Smooth muscle cell (in vitro differentiated cells): Measurements from ENCODE around the gene ELAC2. TPM values are rescaled to one million over a fixed set of nuclear protein-coding genes. Genes with fewer than 3 reads are reported as not detected.

Experiments used
- DNase-seq: peaks from one replicate; lab custom pipeline; 2025; ENCODE audit not compliant: unreplicated experiment; lab: John Stamatoyannopoulos, UW
- H2AFZ ChIP-seq: fragments of 200-600 bp; sonication (generic); 2 replicates; pipeline ENCODE4 v1.6.0; 2016; ENCODE audit warnings: antibody characterized with exemption, low read depth, mild to moderate bottlenecking
- H3F3A ChIP-seq: fragments of 200-600 bp; sonication (generic); 2 replicates; pipeline ENCODE4 v1.6.0; 2017; ENCODE audit warnings: antibody characterized with exemption, low read depth
- H3K27ac ChIP-seq: fragments of 200-600 bp; sonication (generic); 2 replicates; pipeline ENCODE4 v1.5.1; 2016; ENCODE audit warnings: low read depth, mild to moderate bottlenecking
- H3K27me3 ChIP-seq: fragments of 200-600 bp; sonication (generic); 2 replicates; pipeline ENCODE4 v1.6.1; 2016; ENCODE audit warnings: low read depth, mild to moderate bottlenecking
- H3K36me3 ChIP-seq: fragments of 200-600 bp; sonication (generic); 2 replicates; pipeline ENCODE4 v1.5.1; 2016; ENCODE audit warnings: low read depth
- H3K4me1 ChIP-seq: fragments of 200-600 bp; sonication (generic); 2 replicates; pipeline ENCODE4 v1.5.1; 2016; ENCODE audit warnings: low read depth
- H3K4me2 ChIP-seq: fragments of 200-600 bp; sonication (generic); 2 replicates; pipeline ENCODE4 v1.6.0; 2016; ENCODE audit warnings: mild to moderate bottlenecking
- H3K4me3 ChIP-seq: fragments of 200-600 bp; sonication (generic); 2 replicates; pipeline ENCODE4 v1.5.1; 2016; ENCODE audit warnings: mild to moderate bottlenecking
- H3K79me2 ChIP-seq: fragments of 200-600 bp; sonication (generic); 2 replicates; pipeline ENCODE4 v1.6.0; 2016; ENCODE audit warnings: low read depth, mild to moderate bottlenecking
- H3K9ac ChIP-seq: fragments of 200-600 bp; sonication (generic); 2 replicates; pipeline ENCODE4 v1.6.0; 2016; ENCODE audit warnings: low read depth
- H3K9me3 ChIP-seq: fragments of 200-600 bp; sonication (generic); replicated peaks from 2 replicates; pipeline ENCODE4 v1.5.1; 2016; ENCODE audit warnings: low read depth
- H4K20me1 ChIP-seq: fragments of 200-600 bp; sonication (generic); 2 replicates; pipeline ENCODE4 v1.6.0; 2016; ENCODE audit warnings: low read depth
- CTCF ChIP-seq: fragments of 200-600 bp; sonication (generic); IDR thresholded peaks from 2 replicates; pipeline ENCODE4 v1.5.1; 2017; ENCODE audit warnings: borderline replicate concordance, mild to moderate bottlenecking, antibody characterized with exemption; ENCODE audit not compliant: insufficient read depth, poor library complexity, severe bottlenecking
- WGBS: methylation state at CpG from one replicate; pipeline ENCODE4 v1.1.7; 2016; ENCODE audit warnings: low lambda C conversion rate; 5-methylcytosine and 5-hydroxymethylcytosine counted together
- polyA plus RNA-seq: library from polyadenylated mRNA; unstranded; fragments of >200 nt; fragmentation: Nextera tagmentation; extraction: Ambion mirVana; gene quantifications from 2 replicates; pipeline ENCODE4 v1.2.1, GENCODE V29; 2016
- total RNA-seq: library from RNA; depleted of rRNA; stranded (reverse); fragments of >200 nt; gene quantifications from 2 replicates; pipeline ENCODE4 v1.2.3, GENCODE V29; 2014

Gene ELAC2
- total and polyA plus RNA-seq, 2 experiments from 2014 or later = 29.4 to 31.1 TPM

GRCh38 chr17:13024016-13024415, 6.2 kb upstream of the ELAC2 start:
- H3F3A ChIP-seq = no peaks in the 10 kb centered on the region
- no peaks in the 10 kb centered on the region for H3K4me1 ChIP-seq
- no peak overlapping the region for H3K27ac ChIP-seq
- no peak overlapping the region for H2AFZ ChIP-seq
- peak overlapping the region; percentile 31 for H3K4me3 ChIP-seq
- no peak for TF ChIP-seq CTCF
- H3K9ac ChIP-seq = no peak overlapping the region
- no peak for DNase-seq
- H3K9me3 ChIP-seq = no peaks in the 10 kb centered on the region
- no peaks in the 10 kb centered on the region for H3K27me3 ChIP-seq
- H3K79me2 ChIP-seq = no peaks in the 10 kb centered on the region
- peak overlapping the region; percentile 77 for H3K4me2 ChIP-seq
- H3K36me3 ChIP-seq = no peaks in the 10 kb centered on the region
- 68% methylated on average over 6 of the region's 6 CpGs for WGBS
- no peaks in the 10 kb centered on the region for H4K20me1 ChIP-seq

- Histone ChIP-seq H3F3A (no peaks in the 10 kb centered on the region), H3K9me3 (no peaks in the 10 kb centered on the region), H3K4me3 (peak overlapping the region; percentile 81), H3K79me2 (peaks cover 9% of the 10 kb centered on the region), H3K36me3 (peaks cover 12% of the 10 kb centered on the region), H3K4me2 (peak overlapping the region; percentile 91), H3K4me1 (no peaks in the 10 kb centered on the region), H3K9ac (peak overlapping the region; percentile 58), H3K27me3 (no peaks in the 10 kb centered on the region), H4K20me1 (no peaks in the 10 kb centered on the region), H3K27ac (peak overlapping the region; percentile 39), H2AFZ (peak overlapping the region; percentile 91)
- WGBS = 20% methylated on average over 21 of the region's 21 CpGs
- TF ChIP-seq CTCF = no peak
- DNase-seq = no peak
Measured at GRCh38 chr17:13016881-13017654, 759 bp downstream of the ELAC2 start.

- over 99% methylated on average over 7 of the region's 7 CpGs for WGBS
- DNase-seq = no peak
- Histone ChIP-seq H3K27ac (no peak overlapping the region), H3K4me3 (no peak overlapping the region), H4K20me1 (no peaks in the 10 kb centered on the region), H3K9ac (no peak overlapping the region), H3K9me3 (no peaks in the 10 kb centered on the region), H3F3A (no peaks in the 10 kb centered on the region), H2AFZ (no peak overlapping the region), H3K79me2 (peaks cover 9% of the 10 kb centered on the region), H3K36me3 (peaks cover 20% of the 10 kb centered on the region), H3K4me2 (no peak overlapping the region), H3K4me1 (no peaks in the 10 kb centered on the region), H3K27me3 (no peaks in the 10 kb centered on the region)
- TF ChIP-seq CTCF = no peak
Measured at GRCh38 chr17:13014801-13015200, 3.0 kb downstream of the ELAC2 start.

- no peak overlapping the region for H3K4me2 ChIP-seq
- H3F3A ChIP-seq = no peaks in the 10 kb centered on the region
- H3K4me1 ChIP-seq = no peaks in the 10 kb centered on the region
- no peak for TF ChIP-seq CTCF
- 96% methylated on average over 7 of the region's 7 CpGs for WGBS
- peaks cover 26% of the 10 kb centered on the region for H3K36me3 ChIP-seq
- DNase-seq = no peak
- no peaks in the 10 kb centered on the region for H3K79me2 ChIP-seq
- H3K4me3 ChIP-seq = no peak overlapping the region
- no peaks in the 10 kb centered on the region for H3K9me3 ChIP-seq
- H3K27ac ChIP-seq = no peak overlapping the region
- no peak overlapping the region for H2AFZ ChIP-seq
- H3K27me3 ChIP-seq = no peaks in the 10 kb centered on the region
- no peaks in the 10 kb centered on the region for H4K20me1 ChIP-seq
- no peak overlapping the region for H3K9ac ChIP-seq
Measured at GRCh38 chr17:13010959-13011358, 6.9 kb downstream of the ELAC2 start.
